ENCODE measurements around the gene PRR35.

Gene PRR35

DNA sequence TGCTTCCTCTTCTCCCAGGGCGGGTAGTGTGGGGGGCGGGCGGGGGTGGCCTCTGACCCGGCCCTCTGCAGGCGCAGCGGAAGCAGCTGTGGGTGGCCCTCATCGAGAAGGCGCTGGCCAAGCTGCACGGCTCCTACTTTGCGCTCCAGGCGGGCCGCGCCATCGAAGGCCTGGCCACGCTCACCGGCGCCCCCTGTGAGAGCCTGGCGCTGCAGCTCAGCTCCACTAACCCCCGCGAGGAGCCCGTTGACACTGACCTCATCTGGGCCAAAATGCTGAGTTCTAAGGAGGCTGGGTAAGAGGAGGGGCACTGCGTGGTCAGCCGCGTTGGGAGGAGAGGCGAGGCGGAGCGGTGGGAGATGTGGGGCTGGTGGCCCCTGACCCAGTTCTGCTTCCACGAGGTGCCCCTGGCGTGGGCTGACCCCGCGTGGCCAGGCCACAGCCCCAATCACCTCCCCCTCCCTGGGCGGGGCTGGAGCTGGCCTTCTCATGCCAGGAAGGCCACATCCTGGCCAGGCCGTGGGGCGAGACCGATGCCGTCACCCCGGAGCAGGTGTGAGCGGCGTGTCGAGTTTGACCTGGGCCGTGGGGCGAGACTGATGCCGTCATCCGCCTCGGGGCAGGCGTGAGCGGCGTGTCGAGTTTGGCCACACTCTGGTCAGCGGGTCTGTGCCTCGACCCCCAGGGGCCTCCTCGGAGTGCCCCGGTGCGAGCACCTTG lies 10.5 kb upstream of the PRR35 start:
- Histone ChIP-seq H3K9me3 (no peaks in the 10 kb centered on the region), H3K27ac (no peak overlapping the region), H3K36me3 (peaks cover 13 to 89% (median 51%) of the 10 kb centered on the region in 3 donors), H3K27me3 (no peaks in the 10 kb centered on the region), H3K4me3 (no peak overlapping the region), H3K4me1 (no peaks in the 10 kb centered on the region)
- TF ChIP-seq, protein P1, sequence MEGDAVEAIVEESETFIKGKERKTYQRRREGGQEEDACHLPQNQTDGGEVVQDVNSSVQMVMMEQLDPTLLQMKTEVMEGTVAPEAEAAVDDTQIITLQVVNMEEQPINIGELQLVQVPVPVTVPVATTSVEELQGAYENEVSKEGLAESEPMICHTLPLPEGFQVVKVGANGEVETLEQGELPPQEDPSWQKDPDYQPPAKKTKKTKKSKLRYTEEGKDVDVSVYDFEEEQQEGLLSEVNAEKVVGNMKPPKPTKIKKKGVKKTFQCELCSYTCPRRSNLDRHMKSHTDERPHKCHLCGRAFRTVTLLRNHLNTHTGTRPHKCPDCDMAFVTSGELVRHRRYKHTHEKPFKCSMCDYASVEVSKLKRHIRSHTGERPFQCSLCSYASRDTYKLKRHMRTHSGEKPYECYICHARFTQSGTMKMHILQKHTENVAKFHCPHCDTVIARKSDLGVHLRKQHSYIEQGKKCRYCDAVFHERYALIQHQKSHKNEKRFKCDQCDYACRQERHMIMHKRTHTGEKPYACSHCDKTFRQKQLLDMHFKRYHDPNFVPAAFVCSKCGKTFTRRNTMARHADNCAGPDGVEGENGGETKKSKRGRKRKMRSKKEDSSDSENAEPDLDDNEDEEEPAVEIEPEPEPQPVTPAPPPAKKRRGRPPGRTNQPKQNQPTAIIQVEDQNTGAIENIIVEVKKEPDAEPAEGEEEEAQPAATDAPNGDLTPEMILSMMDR (IDR thresholded peaks at IDR 0.05), result no peak
- no peak for DNase-seq
- intact Hi-C loops (cut with DNase I; ENCODE audit: low total_unique reads), result no loop called here

DNA sequence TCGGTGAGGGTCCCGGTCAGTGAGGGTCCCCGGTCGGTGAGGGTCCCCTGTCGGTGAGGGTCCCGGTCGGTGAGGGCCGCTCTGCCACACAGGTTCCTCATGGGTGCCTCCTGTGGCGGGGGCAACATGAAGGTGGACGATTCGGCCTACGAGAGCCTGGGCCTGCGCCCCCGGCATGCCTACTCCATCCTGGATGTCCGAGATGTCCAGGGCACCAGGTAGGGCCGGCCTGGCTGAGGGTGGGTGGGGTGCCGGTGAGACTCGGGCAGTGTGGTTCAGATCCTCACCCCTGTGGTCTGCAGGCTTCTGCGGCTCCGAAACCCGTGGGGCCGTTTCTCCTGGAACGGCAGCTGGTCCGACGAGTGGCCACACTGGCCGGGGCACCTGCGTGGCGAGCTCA lies 9.0 kb upstream of the PRR35 start:
- no peak overlapping the region for H3K4me3 ChIP-seq
- H3K9me3 ChIP-seq, result no peaks in the 10 kb centered on the region
- DNase-seq, result no peak
- no peak overlapping the region for H3K27ac ChIP-seq
- peaks cover 0 to 3% of the 10 kb centered on the region in 2 donors for H3K27me3 ChIP-seq
- intact Hi-C loops (cut with DNase I; ENCODE audit: low total_unique reads), result no loop called here
- H3K4me1 ChIP-seq, result no peaks in the 10 kb centered on the region
- peaks cover 13 to 76% (median 51%) of the 10 kb centered on the region in 3 donors for H3K36me3 ChIP-seq
- TF ChIP-seq, protein P1 (IDR thresholded peaks at IDR 0.05), result no peak

DNA sequence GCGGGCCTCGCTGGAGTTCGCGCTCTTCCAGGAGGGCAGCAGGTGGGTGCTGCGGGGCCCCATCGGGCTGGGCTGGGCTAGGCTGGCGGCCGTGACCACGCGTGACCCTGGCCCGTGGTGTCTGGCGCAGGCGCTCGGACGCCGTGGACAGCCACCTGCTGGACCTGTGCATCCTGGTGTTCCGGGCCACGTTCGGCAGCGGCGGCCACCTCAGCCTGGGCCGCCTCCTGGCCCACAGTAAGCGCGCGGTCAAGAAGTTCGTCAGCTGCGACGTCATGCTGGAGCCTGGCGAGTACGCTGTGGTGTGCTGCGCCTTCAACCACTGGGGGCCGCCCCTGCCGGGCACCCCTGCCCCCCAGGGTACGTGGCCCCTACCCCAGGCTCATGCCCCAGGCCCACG lies 8.0 kb upstream of the PRR35 start:
- no peak for DNase-seq
- H3K4me1 ChIP-seq, result no peaks in the 10 kb centered on the region
- intact Hi-C loops (cut with DNase I; ENCODE audit: low total_unique reads), result no loop called here
- TF ChIP-seq, protein P1 (IDR thresholded peaks at IDR 0.05), result no peak
- H3K4me3 ChIP-seq, result no peak overlapping the region
- no peak overlapping the region for H3K27ac ChIP-seq
- H3K27me3 ChIP-seq, result peaks cover 0 to 6% of the 10 kb centered on the region in 2 donors
- H3K9me3 ChIP-seq, result no peaks in the 10 kb centered on the region
- H3K36me3 ChIP-seq, result peaks cover 13 to 66% (median 44%) of the 10 kb centered on the region in 3 donors

DNA sequence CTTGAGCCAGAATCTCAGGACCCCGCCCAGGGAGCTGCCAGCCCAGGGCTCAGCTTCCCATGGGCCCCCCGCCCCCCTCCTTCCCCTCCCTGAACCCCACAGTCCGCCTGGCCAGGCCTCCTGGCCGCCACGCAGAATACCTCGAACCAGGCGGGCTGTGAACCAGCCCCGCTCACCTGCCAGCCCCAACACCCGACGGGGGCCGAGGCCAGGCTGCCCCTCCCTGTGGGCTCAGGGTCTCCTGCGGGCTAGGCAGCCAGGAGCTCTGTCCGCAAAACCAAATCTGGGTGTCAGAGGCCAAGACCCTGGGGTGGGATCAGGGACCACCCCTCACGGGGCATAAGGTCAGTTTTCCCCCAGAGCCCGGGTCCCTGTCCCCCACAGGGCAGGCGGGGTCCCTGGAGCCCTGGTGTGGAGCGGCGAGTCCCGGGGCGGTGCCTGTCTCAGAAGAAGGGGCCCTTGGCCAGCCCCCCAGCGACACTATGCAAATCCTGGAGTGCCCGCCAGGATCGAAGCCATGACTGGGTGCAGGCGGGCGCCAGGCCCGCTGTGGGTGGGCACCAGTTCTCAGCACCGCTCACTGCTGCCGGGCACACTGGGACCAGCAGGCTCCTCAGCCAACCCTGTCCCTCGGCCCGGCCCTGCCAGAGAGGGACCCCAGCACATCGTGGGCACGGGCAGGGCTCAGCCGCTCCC lies 6.4 kb upstream of the PRR35 start:
- no peak for DNase-seq
- H3K9me3 ChIP-seq, result no peaks in the 10 kb centered on the region
- TF ChIP-seq, protein P1 (IDR thresholded peaks at IDR 0.05), result no peak
- H3K4me1 ChIP-seq, result no peaks in the 10 kb centered on the region
- H3K27ac ChIP-seq, result no peak overlapping the region
- H3K4me3 ChIP-seq, result no peak overlapping the region
- peaks cover 13 to 50% (median 38%) of the 10 kb centered on the region in 3 donors for H3K36me3 ChIP-seq
- intact Hi-C loops (cut with DNase I; ENCODE audit: low total_unique reads), result no loop called here
- H3K27me3 ChIP-seq, result peaks cover 0 to 21% of the 10 kb centered on the region in 2 donors

DNA sequence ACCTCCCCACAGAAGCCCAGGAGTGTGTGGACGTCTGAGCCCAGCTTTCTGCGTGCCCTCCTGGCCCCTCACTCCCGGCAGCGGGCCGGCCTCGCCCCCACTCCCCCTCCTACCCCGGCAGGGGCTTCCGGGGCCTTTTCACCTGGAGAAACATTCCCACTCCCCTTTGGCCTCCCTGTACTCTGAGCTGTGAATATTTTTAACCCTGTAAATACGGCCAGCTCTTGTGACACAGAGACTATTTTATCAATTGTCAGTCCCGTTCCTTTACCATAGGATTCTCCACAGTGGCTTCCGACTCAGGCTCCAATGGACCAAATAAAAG lies 5.9 kb upstream of the PRR35 start:
- H3K27ac ChIP-seq, result no peak overlapping the region
- H3K36me3 ChIP-seq, result peaks cover 13 to 45% (median 33%) of the 10 kb centered on the region in 3 donors
- peaks cover 0 to 2% (median 0%) of the 10 kb centered on the region in 4 donors for H3K4me1 ChIP-seq
- intact Hi-C loops (cut with DNase I; ENCODE audit: low total_unique reads), result no loop called here
- peaks cover 0 to 26% of the 10 kb centered on the region in 2 donors for H3K27me3 ChIP-seq
- no peaks in the 10 kb centered on the region for H3K9me3 ChIP-seq
- no peak for DNase-seq
- TF ChIP-seq, protein P1 (IDR thresholded peaks at IDR 0.05), result no peak
- no peak overlapping the region for H3K4me3 ChIP-seq
